EH (cell line): ENCODE measurements around the gene STK38L.

Experiments
- DNase-seq: peaks from one replicate; pipeline ENCODE4 v3.0.0-alpha.2; 2015; ENCODE audit warnings: low read depth

The STK38L gene

DNA sequence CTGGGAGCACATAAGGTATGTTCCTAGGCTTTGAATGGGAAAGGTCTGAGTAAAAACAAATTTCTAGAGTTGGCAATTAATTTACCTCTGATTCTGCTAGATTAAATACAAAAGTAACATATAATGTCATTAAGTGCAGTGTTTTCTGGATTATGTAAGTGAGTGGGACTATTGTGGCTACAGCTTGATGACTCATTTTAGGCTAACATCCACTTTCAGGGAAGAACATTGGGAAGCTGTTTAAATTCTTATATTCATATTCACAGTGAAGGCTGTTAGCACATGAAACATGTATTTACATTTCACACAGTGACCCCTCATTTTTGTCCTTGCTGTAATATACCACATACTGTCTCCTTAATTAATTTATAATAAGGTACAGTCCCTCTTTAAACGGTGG is 75.3 kb downstream of the STK38L start:
- peak; percentile 83 for DNase-seq

GRCh38 chr12:27319848-27320247 is 75.8 kb downstream of the STK38L start:
- DNase-seq, result no peak

DNA sequence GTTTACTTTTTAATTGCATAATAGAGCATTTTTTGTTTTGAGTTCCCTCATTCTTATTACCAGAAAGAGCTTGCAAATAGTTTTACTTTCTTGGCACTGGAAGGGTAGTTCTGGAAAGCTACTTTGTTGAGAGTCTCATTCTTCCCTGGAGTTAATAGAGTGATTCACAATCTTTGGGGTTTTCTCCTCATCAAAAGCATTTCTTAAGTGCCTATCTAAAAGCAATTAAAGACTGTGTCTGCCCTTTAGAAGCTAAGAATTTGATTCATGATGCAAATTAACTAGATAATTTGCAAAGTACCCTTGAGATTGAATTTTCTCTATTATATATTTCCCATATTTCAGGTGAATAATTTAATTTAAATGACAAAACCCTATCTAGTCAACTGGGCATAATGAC is 80.4 kb downstream of the STK38L start:
- peak; percentile 45 for DNase-seq

- DNase-seq, result peak; percentile 35
Measured at GRCh38 chr12:27330846-27331245, 86.8 kb downstream of the STK38L start.

DNA sequence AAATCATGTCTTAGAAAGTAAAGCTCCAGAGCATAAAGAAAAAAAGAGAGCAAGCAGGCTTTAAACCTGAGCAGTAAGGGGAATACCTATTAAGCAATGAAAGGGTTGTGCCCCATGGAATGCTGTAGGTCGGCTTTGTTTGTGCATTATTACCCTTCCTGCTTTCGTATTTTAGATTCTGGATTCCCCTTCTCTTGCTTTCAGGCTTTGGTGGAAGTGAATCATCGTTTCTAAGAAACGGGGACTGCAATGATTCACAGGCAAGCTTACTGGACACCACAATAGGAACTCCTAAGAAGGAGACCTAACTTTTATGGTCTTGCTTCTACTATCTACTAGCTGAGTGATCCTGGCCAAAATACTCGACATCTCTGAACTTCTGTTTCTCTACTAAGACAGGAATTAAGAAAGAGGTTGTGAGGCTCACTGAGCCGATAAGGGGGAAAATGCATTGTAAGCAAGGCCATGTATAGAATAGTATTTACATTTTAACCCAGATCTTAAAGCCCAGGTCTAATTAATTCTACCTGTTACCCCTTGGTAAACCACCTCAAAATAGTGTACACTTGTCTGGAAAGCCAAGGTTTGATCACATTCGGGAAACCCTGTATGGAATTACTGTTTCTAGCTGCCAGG is 87.3 kb downstream of the STK38L start:
- peak; percentile 93 for DNase-seq

DNA sequence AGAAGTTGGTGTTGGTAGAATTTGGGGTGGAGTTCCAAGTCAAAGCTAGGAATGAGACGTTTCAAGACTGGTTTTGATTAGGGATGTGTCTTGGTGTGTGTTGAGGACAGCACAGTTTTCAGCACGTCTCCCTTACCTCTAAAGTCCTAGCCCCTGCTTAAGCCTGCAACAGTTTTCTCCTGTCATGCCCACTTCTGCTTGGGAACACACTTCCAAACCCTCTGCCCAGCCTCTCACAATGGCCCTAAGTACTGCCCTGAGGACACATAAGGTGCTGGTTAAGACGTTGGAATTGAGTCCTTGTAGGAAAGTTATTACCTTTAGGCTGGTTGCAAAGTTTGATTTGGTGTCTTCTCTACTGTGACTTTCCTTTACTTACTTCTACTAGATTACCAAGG is 87.8 kb downstream of the STK38L start:
- peak; percentile 20 for DNase-seq

- DNase-seq, result no peak
Measured at GRCh38 chr12:27332407-27332713, 88.3 kb downstream of the STK38L start.

GRCh38 chr12:27332714-27333402 is 88.8 kb downstream of the STK38L start, which contains the start of gene BMAL2:
TSS of gene BMAL2 (plus strand) at chr12:27332836. CDS start at chr12:27333073, 237 bp downstream.
- DNase-seq, result peak; percentile 57

DNA sequence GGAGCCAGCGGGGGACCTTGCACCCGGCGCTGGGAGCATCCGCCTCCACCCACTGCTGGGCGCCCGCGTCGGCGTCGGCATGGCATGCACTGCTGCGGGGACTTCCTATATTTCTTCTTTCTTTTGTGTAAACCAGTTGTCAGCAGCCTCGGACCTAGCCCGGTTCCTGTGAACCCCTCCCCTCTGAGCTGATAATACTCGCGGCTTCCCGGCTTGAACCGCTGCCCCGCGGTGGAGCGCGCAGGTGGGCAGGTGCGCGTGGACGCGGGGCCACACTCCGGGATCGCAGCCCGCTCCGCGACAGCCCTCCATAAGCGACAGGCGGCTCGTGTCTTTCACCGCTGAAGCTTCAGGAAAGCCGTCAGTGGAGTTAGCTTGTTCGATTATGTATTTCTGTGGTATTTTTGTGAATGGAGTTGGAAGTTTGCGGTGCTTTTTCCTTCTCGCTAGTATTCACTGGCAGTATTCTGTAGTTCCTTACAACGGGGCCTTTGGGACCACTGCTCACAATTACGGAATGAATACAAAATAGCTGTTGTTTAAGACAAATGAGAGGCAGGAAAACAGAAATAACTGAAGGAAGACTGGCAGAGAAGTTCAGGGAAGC is 89.4 kb downstream of the STK38L start:
- DNase-seq, result peak; percentile 23

- no peak for DNase-seq
Measured at GRCh38 chr12:27334042-27334720, 90.1 kb downstream of the STK38L start.

GRCh38 chr12:27334721-27335082 is 90.6 kb downstream of the STK38L start:
- DNase-seq, result no peak

DNA sequence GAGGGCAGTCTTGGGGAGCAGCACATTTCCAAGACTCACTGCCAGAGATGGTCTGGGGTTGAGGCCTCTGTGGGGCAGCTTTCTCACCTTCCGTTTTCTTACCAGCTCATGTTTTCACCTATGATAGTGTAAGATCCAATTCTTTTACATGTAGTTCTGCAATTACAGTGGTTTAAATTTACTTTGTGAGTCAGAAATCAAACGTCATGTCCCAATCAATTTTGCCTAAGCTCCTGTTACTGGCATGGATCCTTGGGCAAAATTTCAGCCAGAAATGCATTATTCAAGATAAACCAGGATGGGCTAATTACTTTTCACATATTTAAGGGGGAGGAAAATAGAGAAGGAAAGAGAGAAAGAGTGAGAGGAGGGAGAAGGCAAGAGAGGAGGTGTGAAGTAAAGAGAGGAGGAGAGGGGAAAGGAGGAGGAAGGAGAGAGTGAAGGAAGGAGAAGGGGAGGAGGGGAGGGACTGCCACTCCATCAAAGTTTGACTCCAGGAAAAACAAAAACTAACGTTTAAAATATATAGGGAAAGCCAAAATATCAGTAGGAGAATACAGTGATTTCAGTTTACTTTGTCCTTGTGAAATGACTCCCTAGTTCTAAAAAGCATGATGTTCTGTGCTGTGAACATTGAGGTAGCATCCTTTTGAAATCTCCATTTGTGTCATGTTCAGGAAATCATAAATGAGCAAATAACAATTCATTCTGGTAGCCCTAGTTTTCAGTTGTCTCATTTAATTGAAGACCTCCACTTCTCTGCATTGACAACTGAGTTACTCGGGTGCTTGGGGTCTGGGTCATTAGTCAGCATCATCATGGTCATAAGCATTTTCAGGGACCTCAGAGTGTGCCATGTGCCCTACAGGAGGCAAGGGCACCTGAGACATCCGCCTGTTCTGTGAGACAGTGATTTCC is 91.5 kb downstream of the STK38L start:
- DNase-seq, result no peak

- no peak for DNase-seq
Measured at GRCh38 chr12:27336282-27336653, 92.2 kb downstream of the STK38L start.

GRCh38 chr12:27337376-27337775 is 93.3 kb downstream of the STK38L start:
- DNase-seq, result no peak

DNA sequence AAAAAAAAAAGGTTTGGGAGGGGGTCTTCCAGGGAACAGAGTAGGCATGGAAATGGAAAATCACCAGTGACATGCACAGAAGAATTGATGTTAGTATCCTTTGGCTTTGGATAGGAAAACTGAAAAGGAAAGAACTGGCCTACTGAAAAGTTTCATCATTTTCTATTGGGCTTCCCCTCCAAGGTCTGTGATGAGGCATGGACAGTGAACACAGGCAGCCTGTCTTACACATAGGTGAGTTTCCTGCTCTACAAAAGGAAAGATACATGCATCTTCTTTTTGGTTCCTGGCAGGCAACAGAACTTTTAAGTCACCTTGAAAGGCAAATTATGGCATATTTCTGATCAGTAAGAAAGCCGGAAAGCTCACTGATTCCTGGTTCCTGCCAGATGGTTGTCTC is 94.4 kb downstream of the STK38L start:
- no peak for DNase-seq

GRCh38 chr12:27340971-27341370 is 96.9 kb downstream of the STK38L start:
- no peak for DNase-seq

DNA sequence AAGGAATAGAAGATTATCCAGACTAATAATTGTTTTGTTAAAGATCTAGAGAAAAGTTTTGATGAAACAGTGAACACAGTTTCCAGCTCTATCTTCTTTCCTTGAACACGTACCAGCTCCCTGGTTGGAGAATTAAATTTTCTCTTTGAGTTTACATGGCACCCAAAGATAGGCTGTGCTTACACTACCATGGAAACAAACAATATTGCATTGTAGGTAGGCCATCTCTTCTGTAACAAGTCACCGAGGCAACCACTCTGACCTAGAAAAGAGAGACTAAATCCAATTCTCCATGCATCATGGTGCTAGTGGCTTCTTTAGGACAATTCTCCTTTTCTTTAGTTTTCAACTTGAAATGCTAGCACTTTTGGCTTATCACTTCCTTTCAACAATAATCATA is 98.5 kb downstream of the STK38L start:
- DNase-seq, result no peak

- peak; percentile 93 for DNase-seq
Measured at GRCh38 chr12:27343255-27344000, 99.3 kb downstream of the STK38L start.

DNA sequence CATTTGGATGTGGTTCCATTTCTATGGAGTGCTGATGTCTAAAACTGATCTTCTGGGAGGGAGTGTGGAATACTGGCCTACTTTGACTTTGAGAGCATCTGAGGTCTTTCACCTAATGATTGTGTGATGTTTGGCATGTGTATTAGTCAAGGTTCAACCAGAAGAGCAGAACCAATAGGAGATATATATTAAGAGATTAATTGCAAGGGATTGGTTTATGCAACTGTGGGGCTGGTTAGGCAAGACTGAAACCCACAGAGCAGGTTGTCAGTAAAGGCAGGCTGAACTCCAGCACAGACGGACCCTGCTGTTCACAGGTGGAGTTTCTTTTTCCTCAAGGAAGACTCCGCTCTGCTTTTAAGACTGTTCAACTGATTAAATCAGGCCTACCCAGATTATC is 100.2 kb downstream of the STK38L start:
- DNase-seq, result no peak

- DNase-seq, result no peak
Measured at GRCh38 chr12:27344760-27345159, 100.7 kb downstream of the STK38L start.

DNA sequence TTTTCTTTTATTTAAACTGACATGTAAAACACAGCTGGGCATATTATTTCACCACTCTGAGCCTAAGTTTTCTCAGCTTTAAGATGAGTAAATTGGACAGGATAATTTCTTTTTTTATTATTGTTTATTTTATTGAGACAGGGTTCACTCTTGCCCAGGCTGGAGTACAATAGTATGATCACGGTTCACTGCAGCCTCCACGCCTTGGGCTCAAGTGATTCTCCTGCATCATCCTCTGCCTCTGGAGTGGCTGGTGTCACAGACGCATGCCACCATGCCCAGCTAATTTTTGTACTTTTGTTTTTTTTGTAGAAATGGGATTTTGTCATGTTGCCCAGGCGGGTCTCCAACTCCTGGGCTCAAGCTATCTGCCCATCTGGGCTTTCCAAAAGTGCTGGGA is 101.3 kb downstream of the STK38L start:
- DNase-seq, result peak; percentile 20
